Progenitor cell of endocrine pancreas (in vitro differentiated cells): ENCODE data around the gene GLRX5. TPM values are rescaled to one million over a fixed set of nuclear protein-coding genes. Genes with fewer than 3 reads are reported as not detected.

Source experiments
- DNase-seq: peaks from one replicate; pipeline ENCODE4 v3.0.0; 2021; ENCODE audit warnings: low spot score; ENCODE audit not compliant: unreplicated experiment
- H3K27ac Mint-ChIP-seq: 2 replicates; pipeline ENCODE4 v1.8.0; 2021; ENCODE audit warnings: mild to moderate bottlenecking, moderate library complexity, mixed read lengths
- H3K27me3 Mint-ChIP-seq: 2 replicates; pipeline ENCODE4 v1.8.0; 2021; ENCODE audit warnings: mixed read lengths
- H3K36me3 Mint-ChIP-seq: 2 replicates; pipeline ENCODE4 v1.8.0; 2022; ENCODE audit warnings: mixed read lengths; ENCODE audit not compliant: insufficient read depth
- H3K4me1 Mint-ChIP-seq: 2 replicates; pipeline ENCODE4 v1.8.0; 2021; ENCODE audit warnings: low read depth, mixed read lengths
- H3K4me3 Mint-ChIP-seq: 2 replicates; pipeline ENCODE4 v1.8.0; 2021; ENCODE audit warnings: low read depth, mild to moderate bottlenecking, moderate library complexity, mixed read lengths
- H3K9me3 Mint-ChIP-seq: 2 replicates; pipeline ENCODE4 v1.8.0; 2021; ENCODE audit warnings: low read depth, mixed read lengths
- total RNA-seq: library from RNA; stranded (reverse); gene quantifications from 2 replicates; pipeline ENCODE4 v1.2.1, GENCODE V29; 2021
- TF ChIP-seq, protein P1 (sequence below): fragments of 200-600 bp; sonication (generic); IDR thresholded peaks from one replicate; pipeline ENCODE4 v1.5.0; 2021; ENCODE audit warnings: antibody characterized with exemption, mild to moderate bottlenecking; ENCODE audit not compliant: unreplicated experiment

The GLRX5 gene
- total RNA-seq, 1 donor from 2014 or later = 54.8 TPM

DNA sequence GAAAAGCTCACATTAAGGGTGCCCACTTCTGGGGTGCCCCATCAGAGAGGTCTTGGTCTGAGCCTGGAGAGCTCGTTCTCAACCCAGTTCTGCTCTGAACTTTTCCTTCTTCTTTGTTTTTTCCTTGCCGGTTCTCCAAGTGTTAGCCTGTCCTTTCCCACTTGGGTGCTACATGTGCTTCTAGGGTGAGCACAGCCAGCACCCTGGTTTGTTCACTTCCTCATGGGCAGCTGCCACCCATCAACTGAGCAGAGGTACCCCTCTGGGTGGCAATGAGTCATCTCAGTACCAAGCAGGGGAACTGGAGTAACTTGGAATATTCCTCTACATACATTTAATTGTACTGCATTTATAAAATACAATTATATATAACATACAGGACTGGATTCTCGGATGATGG is 14.5 kb upstream of the GLRX5 start:
- H3K9me3 Mint-ChIP-seq = no peaks in the 10 kb centered on the region
- no peak overlapping the region for H3K27ac Mint-ChIP-seq
- no peak for DNase-seq
- H3K27me3 Mint-ChIP-seq = peaks cover 37% of the 10 kb centered on the region
- H3K4me3 Mint-ChIP-seq = no peak overlapping the region
- H3K4me1 Mint-ChIP-seq = peaks cover 20% of the 10 kb centered on the region
- TF ChIP-seq, protein P1, sequence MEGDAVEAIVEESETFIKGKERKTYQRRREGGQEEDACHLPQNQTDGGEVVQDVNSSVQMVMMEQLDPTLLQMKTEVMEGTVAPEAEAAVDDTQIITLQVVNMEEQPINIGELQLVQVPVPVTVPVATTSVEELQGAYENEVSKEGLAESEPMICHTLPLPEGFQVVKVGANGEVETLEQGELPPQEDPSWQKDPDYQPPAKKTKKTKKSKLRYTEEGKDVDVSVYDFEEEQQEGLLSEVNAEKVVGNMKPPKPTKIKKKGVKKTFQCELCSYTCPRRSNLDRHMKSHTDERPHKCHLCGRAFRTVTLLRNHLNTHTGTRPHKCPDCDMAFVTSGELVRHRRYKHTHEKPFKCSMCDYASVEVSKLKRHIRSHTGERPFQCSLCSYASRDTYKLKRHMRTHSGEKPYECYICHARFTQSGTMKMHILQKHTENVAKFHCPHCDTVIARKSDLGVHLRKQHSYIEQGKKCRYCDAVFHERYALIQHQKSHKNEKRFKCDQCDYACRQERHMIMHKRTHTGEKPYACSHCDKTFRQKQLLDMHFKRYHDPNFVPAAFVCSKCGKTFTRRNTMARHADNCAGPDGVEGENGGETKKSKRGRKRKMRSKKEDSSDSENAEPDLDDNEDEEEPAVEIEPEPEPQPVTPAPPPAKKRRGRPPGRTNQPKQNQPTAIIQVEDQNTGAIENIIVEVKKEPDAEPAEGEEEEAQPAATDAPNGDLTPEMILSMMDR = no peak
- no peaks in the 10 kb centered on the region for H3K36me3 Mint-ChIP-seq

DNA sequence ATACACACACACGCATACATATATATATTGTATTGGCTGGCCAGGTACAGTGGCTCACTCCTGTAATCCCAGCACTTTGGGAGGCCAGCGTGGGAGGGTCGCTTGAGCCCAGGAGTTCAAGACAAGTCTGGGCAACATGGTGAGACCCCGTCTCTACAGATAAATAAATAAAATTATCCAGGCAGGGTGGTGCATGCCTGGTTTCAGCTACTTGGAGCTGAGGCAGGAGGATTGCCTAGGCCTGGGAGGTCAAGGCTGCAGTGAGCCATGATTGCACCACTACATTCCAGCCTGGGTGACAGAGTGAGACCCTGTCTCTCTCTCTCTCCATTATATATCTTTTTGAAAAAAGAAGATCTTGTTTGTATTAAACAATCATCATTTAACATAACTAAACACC is 13.8 kb upstream of the GLRX5 start:
- Mint-ChIP-seq H3K27me3 (peaks cover 33% of the 10 kb centered on the region), H3K36me3 (no peaks in the 10 kb centered on the region), H3K4me1 (peaks cover 22% of the 10 kb centered on the region), H3K27ac (no peak overlapping the region), H3K4me3 (no peak overlapping the region), H3K9me3 (no peaks in the 10 kb centered on the region)
- TF ChIP-seq, protein P1 = no peak
- DNase-seq = no peak

DNA sequence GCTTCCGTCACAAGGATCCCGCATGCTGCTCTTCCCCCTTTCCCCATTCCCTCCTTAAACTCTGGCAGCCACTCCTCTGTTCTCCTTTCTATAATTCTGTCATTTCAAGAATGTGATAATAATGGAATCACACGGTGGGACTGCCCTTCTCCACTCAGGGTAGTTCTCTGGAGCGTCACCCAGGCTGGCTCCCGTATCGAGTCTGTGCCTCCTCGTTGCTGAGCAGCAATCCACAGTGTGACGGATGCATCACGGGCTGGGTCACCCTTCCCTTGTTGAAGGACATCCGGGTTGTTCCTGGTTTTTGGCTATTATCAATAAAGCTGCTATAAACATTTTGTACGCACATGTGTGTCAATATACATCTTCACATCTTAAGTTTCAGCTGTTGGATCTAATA is 12.7 kb upstream of the GLRX5 start:
- Mint-ChIP-seq H3K27ac (no peak overlapping the region), H3K27me3 (peaks cover 28% of the 10 kb centered on the region), H3K9me3 (no peaks in the 10 kb centered on the region), H3K4me1 (peaks cover 28% of the 10 kb centered on the region), H3K36me3 (no peaks in the 10 kb centered on the region), H3K4me3 (no peak overlapping the region)
- TF ChIP-seq, protein P1 = no peak
- no peak for DNase-seq

DNA sequence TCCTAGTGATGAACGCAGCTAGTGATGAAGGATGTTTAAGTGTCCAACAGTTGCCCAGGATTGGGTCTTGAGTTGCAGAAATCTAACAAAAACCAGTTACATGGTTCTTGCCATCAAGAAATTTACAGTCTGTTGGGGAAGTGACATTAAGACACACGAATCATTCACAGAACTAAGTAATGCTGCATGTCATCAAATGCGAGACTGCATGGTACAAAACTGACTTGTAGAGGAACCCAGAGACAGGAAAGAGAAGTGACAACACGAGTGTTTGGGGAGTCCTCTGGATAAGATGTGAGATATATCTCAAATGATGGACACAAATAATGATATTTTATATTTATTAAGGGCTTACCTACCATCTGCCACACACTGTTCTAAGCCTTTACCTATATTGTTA is 12.3 kb upstream of the GLRX5 start:
- H3K4me1 Mint-ChIP-seq = peaks cover 27% of the 10 kb centered on the region
- no peak overlapping the region for H3K27ac Mint-ChIP-seq
- peaks cover 24% of the 10 kb centered on the region for H3K27me3 Mint-ChIP-seq
- TF ChIP-seq, protein P1 = no peak
- no peak for DNase-seq
- no peaks in the 10 kb centered on the region for H3K9me3 Mint-ChIP-seq
- no peak overlapping the region for H3K4me3 Mint-ChIP-seq
- no peaks in the 10 kb centered on the region for H3K36me3 Mint-ChIP-seq

DNA sequence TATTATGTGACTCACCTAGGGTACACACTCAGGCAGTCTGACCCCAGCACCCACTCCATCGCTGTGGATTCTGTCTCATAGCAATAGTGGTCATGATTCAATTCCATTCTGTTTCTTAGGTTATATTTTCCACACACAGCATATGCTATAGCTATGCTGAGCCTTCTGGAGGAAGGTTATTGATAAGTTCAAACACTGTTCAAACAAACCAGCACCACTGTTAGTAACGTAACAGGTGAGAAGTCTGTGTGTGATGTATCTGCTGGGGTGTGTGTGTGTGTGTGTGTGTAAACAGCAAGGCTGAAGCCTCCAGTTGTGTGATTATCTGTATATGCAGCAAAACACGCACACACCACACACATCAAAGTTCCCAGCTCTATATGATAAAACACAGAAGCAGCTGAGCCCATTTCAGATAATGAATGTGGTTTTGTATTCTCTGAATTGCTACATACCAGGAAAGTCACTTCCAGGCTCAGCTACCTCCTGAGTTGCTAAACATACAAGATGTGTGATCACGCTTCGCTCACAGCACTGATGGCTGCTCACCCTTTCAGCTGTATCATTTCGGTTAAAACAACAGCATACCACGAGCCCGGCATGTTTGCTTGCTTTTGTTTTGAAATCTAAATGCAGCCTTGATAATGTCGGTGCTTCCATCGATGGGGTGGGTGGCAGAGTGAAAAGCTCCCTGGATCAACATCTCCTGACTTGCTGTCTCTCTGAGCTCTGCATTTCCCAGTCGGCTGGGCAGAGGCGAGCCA is 11.6 kb upstream of the GLRX5 start:
- TF ChIP-seq, protein P1 = no peak
- H3K36me3 Mint-ChIP-seq = no peaks in the 10 kb centered on the region
- no peak overlapping the region for H3K4me3 Mint-ChIP-seq
- H3K9me3 Mint-ChIP-seq = no peaks in the 10 kb centered on the region
- no peak for DNase-seq
- peak overlapping the region; percentile 53 for H3K27ac Mint-ChIP-seq
- H3K4me1 Mint-ChIP-seq = peaks cover 27% of the 10 kb centered on the region
- peaks cover 17% of the 10 kb centered on the region for H3K27me3 Mint-ChIP-seq
